HepG2 (cell line): ENCODE measurements around the gene LHB. TPM values are rescaled to one million over a fixed set of nuclear protein-coding genes. Genes with fewer than 3 reads are reported as not detected.

Experiments
- microRNA-seq: library from miRNA; unstranded; fragments of <30 nt; microRNA quantifications from one replicate; pipeline ENCODE4, GENCODE V29; 2020
- polyA plus RNA-seq, 8 experiments: library from polyadenylated mRNA; depleted of rRNA in 3 of 8; stranded (reverse) in 7 of 8; unstranded in 1 of 8; fragments of >200 nt; fragmentation: Illumina TruSeq in 4 of 8; extraction: Trizol in 4 of 8; gene quantifications; 2 replicates each; pipeline versions ENCODE4 v1.2.1 to v1.2.3, GENCODE V29; 2011 to 2016; ENCODE audit warnings: low read depth in 4 of 8, missing spikeins in 1 of 8, mixed read lengths in 1 of 8; ENCODE audit not compliant: insufficient read depth in 1 of 8
- small RNA-seq, 3 experiments: library from RNA; depleted of rRNA; stranded (forward); fragments of <200 nt; gene quantifications; one replicate each; pipeline ENCODE3, GENCODE V24; 2012; ENCODE audit warnings: low read depth in 2 of 3, low replicate concordance in 1 of 3; ENCODE audit not compliant: insufficient read length in 3 of 3, insufficient read depth in 2 of 3
- total RNA-seq, 5 experiments: library from RNA; depleted of rRNA; stranded (reverse); fragments of >200 nt; fragmentation: Illumina TruSeq; extraction: Trizol; gene quantifications; 2 replicates each; pipeline ENCODE4 v1.2.3, GENCODE V29; 2016; ENCODE audit warnings: low read depth in 1 of 5

LHB gene
- total and polyA plus RNA-seq, 2 of the 13 experiments (the other 11 are each of a cell fraction or from before 2014, with no cell fraction given), result not detected

Small RNA genes lying within 50 kb of the gene (microRNA-seq; reads per million reads assigned to microRNA genes)
- gene MIR6798, result 1.0 reads per million

Small RNA genes lying within 50 kb of the gene (small RNA-seq; reads per million reads assigned to genes)
- gene MIR6798, result 0 reads per million in 3 experiments

Other genes starting within 250 kb of the LHB start
- 2.3 and 2.5 TPM in 2 replicates for gene BCAT2, start 206.1 kb downstream of the LHB start, total RNA-seq (2016; rRNA removed; fragmentation: Illumina TruSeq; extraction: Trizol)
- 3.6 TPM in 2 replicates for gene BCAT2, start 206.1 kb downstream of the LHB start, polyA plus RNA-seq (2011; rRNA removed)
- 0.53 and 0.58 TPM in 2 replicates for gene HSD17B14, start 180.6 kb downstream of the LHB start, total RNA-seq (2016; rRNA removed; fragmentation: Illumina TruSeq; extraction: Trizol)
- gene HSD17B14, start 180.6 kb downstream of the LHB start, polyA plus RNA-seq (2011; rRNA removed), result 1.2 and 1.8 TPM in 2 replicates
- 4.3 and 6.0 TPM in 2 replicates for gene PLEKHA4, start 148.5 kb downstream of the LHB start, total RNA-seq (2016; rRNA removed; fragmentation: Illumina TruSeq; extraction: Trizol)
- gene PLEKHA4, start 148.5 kb downstream of the LHB start, polyA plus RNA-seq (2011; rRNA removed), result 4.8 and 6.0 TPM in 2 replicates
- gene PPP1R15A, start 144.7 kb downstream of the LHB start, total RNA-seq (2016; rRNA removed; fragmentation: Illumina TruSeq; extraction: Trizol), result 7.8 and 18.5 TPM in 2 replicates
- 15.2 and 15.6 TPM in 2 replicates for gene PPP1R15A, start 144.7 kb downstream of the LHB start, polyA plus RNA-seq (2011; rRNA removed)
- not detected in 2 replicates for gene TULP2, start 118.3 kb downstream of the LHB start, total RNA-seq (2016; rRNA removed; fragmentation: Illumina TruSeq; extraction: Trizol)
- gene TULP2, start 118.3 kb downstream of the LHB start, polyA plus RNA-seq (2011; rRNA removed), result 0.04 and 0.08 TPM in 2 replicates
- gene NUCB1, start 116.8 kb downstream of the LHB start, total RNA-seq (2016; rRNA removed; fragmentation: Illumina TruSeq; extraction: Trizol), result 34.3 and 82.3 TPM in 2 replicates
- 106 and 144 TPM in 2 replicates for gene NUCB1, start 116.8 kb downstream of the LHB start, polyA plus RNA-seq (2011; rRNA removed)
- gene DHDH, start 83.4 kb downstream of the LHB start, total RNA-seq (2016; rRNA removed; fragmentation: Illumina TruSeq; extraction: Trizol), result 0.13 and 0.29 TPM in 2 replicates
- 0.91 and 1.9 TPM in 2 replicates for gene DHDH, start 83.4 kb downstream of the LHB start, polyA plus RNA-seq (2011; rRNA removed)
- 167 and 176 TPM in 2 replicates for gene BAX, start 62.2 kb downstream of the LHB start, total RNA-seq (2016; rRNA removed; fragmentation: Illumina TruSeq; extraction: Trizol)
- gene BAX, start 62.2 kb downstream of the LHB start, polyA plus RNA-seq (2011; rRNA removed), result 139 and 164 TPM in 2 replicates
- 3,909 and 8,800 TPM in 2 replicates for gene FTL, start 51.8 kb downstream of the LHB start, total RNA-seq (2016; rRNA removed; fragmentation: Illumina TruSeq; extraction: Trizol)
- 2,513 and 2,721 TPM in 2 replicates for gene FTL, start 51.8 kb downstream of the LHB start, polyA plus RNA-seq (2011; rRNA removed)
- gene GYS1, start 23.8 kb downstream of the LHB start, total RNA-seq (2016; rRNA removed; fragmentation: Illumina TruSeq; extraction: Trizol), result 16.4 and 18.4 TPM in 2 replicates
- 34.3 and 42.1 TPM in 2 replicates for gene GYS1, start 23.8 kb downstream of the LHB start, polyA plus RNA-seq (2011; rRNA removed)
- 108 and 122 TPM in 2 replicates for gene RUVBL2, start 23.2 kb downstream of the LHB start, total RNA-seq (2016; rRNA removed; fragmentation: Illumina TruSeq; extraction: Trizol)
- 109 and 120 TPM in 2 replicates for gene RUVBL2, start 23.2 kb downstream of the LHB start, polyA plus RNA-seq (2011; rRNA removed)
- not detected in 2 replicates for gene CGB3, start 7.2 kb upstream of the LHB start, total RNA-seq (2016; rRNA removed; fragmentation: Illumina TruSeq; extraction: Trizol)
- gene CGB3, start 7.2 kb upstream of the LHB start, polyA plus RNA-seq (2011; rRNA removed), result not detected in 2 replicates
- not detected in 2 replicates for gene CGB2, start 14.8 kb upstream of the LHB start, total RNA-seq (2016; rRNA removed; fragmentation: Illumina TruSeq; extraction: Trizol)
- not detected in 2 replicates for gene CGB2, start 14.8 kb upstream of the LHB start, polyA plus RNA-seq (2011; rRNA removed)
- not detected in 2 replicates for gene CGB1, start 19.8 kb upstream of the LHB start, total RNA-seq (2016; rRNA removed; fragmentation: Illumina TruSeq; extraction: Trizol)
- gene CGB1, start 19.8 kb upstream of the LHB start, polyA plus RNA-seq (2011; rRNA removed), result not detected in 2 replicates
- gene CGB5, start 26.8 kb upstream of the LHB start, total RNA-seq (2016; rRNA removed; fragmentation: Illumina TruSeq; extraction: Trizol), result not detected in 2 replicates
- gene CGB5, start 26.8 kb upstream of the LHB start, polyA plus RNA-seq (2011; rRNA removed), result not detected in 2 replicates
- gene CGB8, start 32.0 kb upstream of the LHB start, total RNA-seq (2016; rRNA removed; fragmentation: Illumina TruSeq; extraction: Trizol), result not detected in 2 replicates
- not detected in 2 replicates for gene CGB8, start 32.0 kb upstream of the LHB start, polyA plus RNA-seq (2011; rRNA removed)
- not detected in 2 replicates for gene CGB7, start 40.7 kb upstream of the LHB start, total RNA-seq (2016; rRNA removed; fragmentation: Illumina TruSeq; extraction: Trizol)
- gene CGB7, start 40.7 kb upstream of the LHB start, polyA plus RNA-seq (2011; rRNA removed), result 0.07 and 0.08 TPM in 2 replicates
- gene NTF4, start 47.7 kb upstream of the LHB start, total RNA-seq (2016; rRNA removed; fragmentation: Illumina TruSeq; extraction: Trizol), result not detected in 2 replicates
- gene NTF4, start 47.7 kb upstream of the LHB start, polyA plus RNA-seq (2011; rRNA removed), result not detected in 2 replicates
- not detected in 2 replicates for gene KCNA7, start 55.6 kb upstream of the LHB start, total RNA-seq (2016; rRNA removed; fragmentation: Illumina TruSeq; extraction: Trizol)
- not detected in 2 replicates for gene KCNA7, start 55.6 kb upstream of the LHB start, polyA plus RNA-seq (2011; rRNA removed)
- gene SNRNP70, start 68.4 kb upstream of the LHB start, total RNA-seq (2016; rRNA removed; fragmentation: Illumina TruSeq; extraction: Trizol), result 85.9 and 150 TPM in 2 replicates
- 210 and 272 TPM in 2 replicates for gene SNRNP70, start 68.4 kb upstream of the LHB start, polyA plus RNA-seq (2011; rRNA removed)
- gene LIN7B, start 97.3 kb upstream of the LHB start, total RNA-seq (2016; rRNA removed; fragmentation: Illumina TruSeq; extraction: Trizol), result 3.5 and 5.3 TPM in 2 replicates
- 7.6 and 8.6 TPM in 2 replicates for gene LIN7B, start 97.3 kb upstream of the LHB start, polyA plus RNA-seq (2011; rRNA removed)
- 0.80 and 1.4 TPM in 2 replicates for gene C19orf73, start 102.1 kb upstream of the LHB start, total RNA-seq (2016; rRNA removed; fragmentation: Illumina TruSeq; extraction: Trizol)
- 1.5 and 3.0 TPM in 2 replicates for gene C19orf73, start 102.1 kb upstream of the LHB start, polyA plus RNA-seq (2011; rRNA removed)
- gene PPFIA3, start 102.5 kb upstream of the LHB start, total RNA-seq (2016; rRNA removed; fragmentation: Illumina TruSeq; extraction: Trizol), result 6.3 and 8.6 TPM in 2 replicates
- 6.7 and 8.9 TPM in 2 replicates for gene PPFIA3, start 102.5 kb upstream of the LHB start, polyA plus RNA-seq (2011; rRNA removed)
- 1.5 and 3.6 TPM in 2 replicates for gene HRC, start 138.3 kb upstream of the LHB start, total RNA-seq (2016; rRNA removed; fragmentation: Illumina TruSeq; extraction: Trizol)
- gene HRC, start 138.3 kb upstream of the LHB start, polyA plus RNA-seq (2011; rRNA removed), result 15.4 and 26.4 TPM in 2 replicates
- gene TRPM4, start 140.7 kb upstream of the LHB start, total RNA-seq (2016; rRNA removed; fragmentation: Illumina TruSeq; extraction: Trizol), result 1.7 and 1.9 TPM in 2 replicates
- 4.3 and 6.3 TPM in 2 replicates for gene TRPM4, start 140.7 kb upstream of the LHB start, polyA plus RNA-seq (2011; rRNA removed)